GM12874 (cell line): ENCODE measurements around the gene GNAT1.

Experiments used
- CTCF ChIP-seq: IDR thresholded peaks from 2 replicates; pipeline ENCODE4 v1.5.1; 2011; ENCODE audit warnings: low read depth, mild to moderate bottlenecking, control low read depth, low read length, moderate library complexity; ENCODE audit not compliant: insufficient read depth

Gene GNAT1

GRCh38 chr3:50164481-50164880 is 26.9 kb upstream of the GNAT1 start:
- no peak for TF ChIP-seq CTCF

GRCh38 chr3:50164984-50165909 is 26.2 kb upstream of the GNAT1 start:
- no peak for TF ChIP-seq CTCF

- no peak for TF ChIP-seq CTCF
These were observed 25.4 kb upstream of the GNAT1 start for GRCh38 chr3:50165910-50166538.

GRCh38 chr3:50166620-50167019 is 24.8 kb upstream of the GNAT1 start:
- TF ChIP-seq CTCF = no peak

GRCh38 chr3:50167069-50167840 is 24.2 kb upstream of the GNAT1 start:
- no peak for TF ChIP-seq CTCF

- TF ChIP-seq CTCF = no peak
These were observed 23.6 kb upstream of the GNAT1 start for GRCh38 chr3:50167841-50168209.

GRCh38 chr3:50168388-50168787 is 23.0 kb upstream of the GNAT1 start:
- no peak for TF ChIP-seq CTCF
